DOHH2 (cell line): ENCODE data around the gene ANKLE2.

ENCODE experiments used
- H3F3A ChIP-seq: fragments of 200-600 bp; sonication (generic), shearing (Covaris generic); 2 replicates; pipeline ENCODE4 v1.6.0; 2016; ENCODE audit warnings: antibody characterized with exemption, mild to moderate bottlenecking; ENCODE audit not compliant: control insufficient read depth, insufficient read depth
- H3K27ac ChIP-seq: fragments of 200-600 bp; sonication (generic); 2 replicates; pipeline ENCODE4 v1.5.1; 2014; ENCODE audit warnings: low read depth, mild to moderate bottlenecking, low read length, moderate library complexity
- H3K27me3 ChIP-seq: fragments of 200-600 bp; sonication (generic); 2 replicates; pipeline ENCODE4 v1.6.1; 2014; ENCODE audit warnings: mild to moderate bottlenecking, low read length, mixed read lengths; ENCODE audit not compliant: control insufficient read depth
- H3K36me3 ChIP-seq: fragments of 200-600 bp; sonication (generic); 2 replicates; pipeline ENCODE4 v1.6.1; 2014; ENCODE audit warnings: mild to moderate bottlenecking, low read length, moderate library complexity, mixed read lengths; ENCODE audit not compliant: control insufficient read depth
- H3K4me1 ChIP-seq: fragments of 200-600 bp; sonication (generic); 2 replicates; pipeline ENCODE4 v1.6.1; 2014; ENCODE audit warnings: mild to moderate bottlenecking, low read length, mixed read lengths; ENCODE audit not compliant: control insufficient read depth
- H3K4me2 ChIP-seq: fragments of 200-600 bp; sonication (generic); 2 replicates; pipeline ENCODE4 v1.6.0; 2014; ENCODE audit warnings: mild to moderate bottlenecking, low read length, moderate library complexity
- H3K4me3 ChIP-seq: fragments of 200-600 bp; sonication (generic); 2 replicates; pipeline ENCODE4 v1.5.1; 2014; ENCODE audit warnings: mild to moderate bottlenecking, low read length, mixed read lengths
- H3K79me2 ChIP-seq: fragments of 200-600 bp; sonication (generic); 2 replicates; pipeline ENCODE4 v1.6.1; 2014; ENCODE audit warnings: mild to moderate bottlenecking, low read length, mixed read lengths; ENCODE audit not compliant: control insufficient read depth
- H3K9me2 ChIP-seq: fragments of 200-600 bp; sonication (generic); replicated peaks from 2 replicates; pipeline ENCODE4 v1.6.1; 2014; ENCODE audit warnings: mild to moderate bottlenecking, low read length, mixed read lengths; ENCODE audit not compliant: control insufficient read depth
- H3K9me3 ChIP-seq: fragments of 200-600 bp; sonication (generic); 2 replicates; pipeline ENCODE4 v1.6.1; 2014; ENCODE audit warnings: antibody characterized with exemption, low read length, mixed read lengths; ENCODE audit not compliant: control insufficient read depth, insufficient read depth
- H4K20me1 ChIP-seq: fragments of 200-600 bp; sonication (generic); 2 replicates; pipeline ENCODE4 v1.6.0; 2014; ENCODE audit warnings: low read depth, mild to moderate bottlenecking, antibody characterized with exemption, low read length, moderate library complexity; ENCODE audit not compliant: control insufficient read depth, insufficient read depth
- CTCF ChIP-seq: fragments of 200-600 bp; sonication (generic); IDR thresholded peaks from one replicate; pipeline ENCODE4 v1.5.1; 2014; ENCODE audit warnings: antibody characterized with exemption, mild to moderate bottlenecking, low read depth, low read length; ENCODE audit not compliant: poor library complexity, severe bottlenecking
- EZH2phosphoT487 ChIP-seq: fragments of 200-600 bp; sonication (generic); IDR thresholded peaks from 2 replicates; pipeline ENCODE4 v1.6.1; 2017; ENCODE audit warnings: borderline replicate concordance, mild to moderate bottlenecking, antibody characterized with exemption, low read length, moderate library complexity, mixed read lengths

ANKLE2 gene

GRCh38 chr12:132686825-132687210 is 74.8 kb downstream of the ANKLE2 start:
- TF ChIP-seq EZH2phosphoT487 (no peak), CTCF (no peak)
- Histone ChIP-seq H3K4me3 (peak overlapping the region; percentile 75), H3K36me3 (peaks cover 48% of the 10 kb centered on the region), H3K27me3 (no peaks in the 10 kb centered on the region), H3K9me2 (no peaks in the 10 kb centered on the region), H3K9me3 (no peaks in the 10 kb centered on the region; the same call in 1 of the 2 replicates), H3K27ac (peak overlapping the region; percentile 41), H3K4me2 (peak overlapping the region; percentile 89), H3K79me2 (peaks cover 70% of the 10 kb centered on the region), H3K4me1 (peaks cover 35% of the 10 kb centered on the region), H4K20me1 (peaks cover 15% of the 10 kb centered on the region), H3F3A (peaks cover 14% of the 10 kb centered on the region)

- Histone ChIP-seq H3K4me2 (peak overlapping the region; percentile 89), H3K9me3 (no peaks in the 10 kb centered on the region), H3K27ac (no peak overlapping the region), H4K20me1 (peaks cover 15% of the 10 kb centered on the region), H3K36me3 (peaks cover 48% of the 10 kb centered on the region), H3K4me1 (peaks cover 35% of the 10 kb centered on the region), H3K27me3 (no peaks in the 10 kb centered on the region), H3K79me2 (peaks cover 82% of the 10 kb centered on the region), H3F3A (0 out of 2 replicates have a peak, but pooled peaks cover 6% of the 10 kb centered on the region), H3K4me3 (peak overlapping the region; percentile 75), H3K9me2 (no peaks in the 10 kb centered on the region)
- TF ChIP-seq EZH2phosphoT487, result no peak
- no peak for TF ChIP-seq CTCF
These were observed 76.2 kb downstream of the ANKLE2 start for GRCh38 chr12:132685400-132685799.

GRCh38 chr12:132677492-132677891 is 84.1 kb downstream of the ANKLE2 start:
- H3K4me1 ChIP-seq, result no peaks in the 10 kb centered on the region
- no peaks in the 10 kb centered on the region for H3K9me3 ChIP-seq
- no peaks in the 10 kb centered on the region for H3F3A ChIP-seq
- H3K9me2 ChIP-seq, result no peaks in the 10 kb centered on the region
- H3K27me3 ChIP-seq, result no peaks in the 10 kb centered on the region
- peaks cover 51% of the 10 kb centered on the region for H3K79me2 ChIP-seq
- no peak overlapping the region for H3K27ac ChIP-seq
- H3K36me3 ChIP-seq, result peaks cover 88% of the 10 kb centered on the region
- H3K4me3 ChIP-seq, result no peak overlapping the region
- TF ChIP-seq EZH2phosphoT487 (no peak), CTCF (no peak)
- H4K20me1 ChIP-seq, result peaks cover 3% of the 10 kb centered on the region
- H3K4me2 ChIP-seq, result no peak overlapping the region
